Stimulated activated CD4-positive, alpha-beta T cell treated with anti-CD3 and anti-CD28 coated beads, Interleukin-15, amount 100 ng/mL, for 24 hours (primary cell): Measurements from ENCODE around the gene CHAF1B.

Source experiments
- DNase-seq: peaks from one replicate; pipeline ENCODE4 v3.0.0-alpha.2; 2020

The CHAF1B gene

DNA sequence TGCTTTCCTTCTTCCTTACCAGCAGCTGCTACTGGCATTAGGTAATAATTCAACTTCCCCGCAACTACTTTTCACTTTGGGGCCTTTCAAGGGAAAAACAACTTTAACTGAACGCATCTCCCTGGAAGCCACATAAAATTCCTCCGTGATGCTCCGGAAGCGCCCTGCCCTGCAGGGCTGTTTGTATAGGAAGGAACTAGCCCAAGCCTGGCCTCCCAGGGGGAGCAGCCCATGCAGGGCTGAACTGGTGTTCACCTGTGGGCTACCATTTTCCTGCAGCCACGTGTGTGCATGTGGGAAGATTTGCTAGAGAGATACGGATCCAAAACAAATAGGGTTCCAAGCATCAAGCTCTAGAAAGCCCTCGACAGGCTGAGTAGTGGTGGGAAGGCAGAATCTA, 80.3 kb downstream of the CHAF1B start:
- no peak for DNase-seq

- DNase-seq, result no peak
Observed at GRCh38 chr21:36466061-36466511, 80.9 kb downstream of the CHAF1B start.
